GM21381 (cell line): Measurements from ENCODE around the gene SMG1.
"Not testable (repeated sequence)": the region's sequence is repeated elsewhere in the genome, so short reads cannot be mapped to it uniquely, and the experiment has no call there.

Experiments used
- ATAC-seq: cut with Tn5 transposase; IDR thresholded peaks from one replicate; pipeline ENCODE4 v1.9.1; 2021; ENCODE audit warnings: mild to moderate bottlenecking, moderate library complexity; ENCODE audit not compliant: unreplicated experiment

SMG1 gene

GRCh38 chr16:18772171-18772570 lies 154.0 kb downstream of the SMG1 start:
- ATAC-seq, result not testable (repeated sequence)

GRCh38 chr16:18770336-18770962 lies 155.8 kb downstream of the SMG1 start:
- ATAC-seq, result not testable (repeated sequence)

DNA sequence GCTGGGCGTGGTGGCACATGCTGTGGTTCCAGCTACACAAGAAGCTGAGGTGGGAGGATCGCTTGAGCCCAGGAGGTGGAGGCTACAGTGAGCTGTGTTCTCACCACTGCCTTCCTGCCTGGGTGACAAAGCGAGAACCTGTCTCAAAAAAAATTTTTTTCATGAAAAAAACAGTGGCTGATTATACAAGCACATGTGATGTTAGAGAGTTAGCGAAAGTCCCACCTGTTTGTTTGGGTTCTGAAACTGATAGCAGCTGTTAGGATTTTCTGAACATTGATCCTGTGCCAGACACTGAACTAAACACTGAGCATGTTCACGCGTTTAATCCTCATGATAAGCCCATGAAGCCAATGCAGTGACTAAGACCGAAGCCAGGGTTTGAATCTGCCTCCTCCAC lies 159.0 kb downstream of the SMG1 start:
- peak; percentile 64 for ATAC-seq

DNA sequence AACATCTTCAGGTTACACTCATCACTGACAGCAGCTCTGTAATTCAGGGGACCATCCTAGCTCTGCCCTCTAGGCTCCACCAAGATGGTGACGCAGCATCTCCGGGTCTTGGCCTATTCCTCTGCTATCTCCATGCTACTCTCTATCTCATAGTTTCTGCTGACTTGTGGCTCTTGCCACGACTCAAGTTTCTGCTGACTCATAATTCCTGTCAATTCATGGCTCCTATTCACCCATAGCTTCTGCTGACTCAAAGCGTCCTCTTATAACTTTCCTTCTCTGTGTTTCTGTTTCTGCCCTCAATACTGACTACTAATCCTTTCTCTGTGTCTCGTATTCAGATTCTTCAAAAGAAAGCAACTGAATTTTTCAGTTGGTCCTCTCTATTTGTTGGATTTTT lies 163.5 kb downstream of the SMG1 start:
- peak; percentile 39 for ATAC-seq

DNA sequence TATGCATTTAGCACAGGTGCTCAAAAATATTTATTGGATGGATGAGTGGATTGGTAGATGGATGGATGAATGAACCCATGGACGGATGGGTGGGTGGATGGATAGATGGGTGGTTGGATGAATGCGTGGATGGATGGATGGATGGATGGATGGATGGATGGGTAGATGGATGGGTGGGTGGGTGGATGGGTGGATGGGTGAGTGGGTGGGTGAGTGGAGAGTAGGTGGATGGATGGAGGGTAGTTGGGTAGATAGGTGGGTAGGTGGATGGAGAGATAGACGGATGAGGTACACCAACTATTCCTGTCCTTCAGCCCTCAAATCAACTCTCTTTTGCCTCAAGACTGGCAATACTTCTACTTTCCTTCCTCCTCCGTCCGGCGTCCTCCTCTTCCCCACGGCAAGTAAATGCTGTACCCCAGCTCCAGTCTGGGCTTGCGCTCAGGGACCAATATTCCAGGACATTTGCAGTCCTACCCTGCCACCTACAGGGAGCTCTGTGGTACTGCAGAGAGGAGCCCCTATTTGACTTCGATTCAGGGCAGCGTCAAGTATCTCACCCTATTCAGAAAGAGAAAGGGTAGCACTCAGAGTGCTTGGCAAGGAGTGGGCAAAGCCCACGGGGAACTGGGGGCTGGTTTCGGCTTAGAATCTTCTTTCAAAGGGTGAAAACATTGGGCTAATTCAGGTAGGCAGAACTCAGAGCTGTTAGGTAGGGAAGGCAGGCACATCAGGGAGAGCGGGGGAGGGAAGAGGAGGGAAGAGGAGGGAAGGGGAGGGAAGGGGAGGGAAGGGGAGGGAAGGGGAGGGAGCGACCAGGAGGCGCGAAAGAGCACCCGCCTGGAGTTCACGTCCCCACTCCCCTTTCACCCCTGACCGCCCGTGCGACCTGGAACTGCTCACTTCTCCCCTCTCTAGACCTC lies 166.3 kb downstream of the SMG1 start:
- peak; percentile 42 for ATAC-seq

DNA sequence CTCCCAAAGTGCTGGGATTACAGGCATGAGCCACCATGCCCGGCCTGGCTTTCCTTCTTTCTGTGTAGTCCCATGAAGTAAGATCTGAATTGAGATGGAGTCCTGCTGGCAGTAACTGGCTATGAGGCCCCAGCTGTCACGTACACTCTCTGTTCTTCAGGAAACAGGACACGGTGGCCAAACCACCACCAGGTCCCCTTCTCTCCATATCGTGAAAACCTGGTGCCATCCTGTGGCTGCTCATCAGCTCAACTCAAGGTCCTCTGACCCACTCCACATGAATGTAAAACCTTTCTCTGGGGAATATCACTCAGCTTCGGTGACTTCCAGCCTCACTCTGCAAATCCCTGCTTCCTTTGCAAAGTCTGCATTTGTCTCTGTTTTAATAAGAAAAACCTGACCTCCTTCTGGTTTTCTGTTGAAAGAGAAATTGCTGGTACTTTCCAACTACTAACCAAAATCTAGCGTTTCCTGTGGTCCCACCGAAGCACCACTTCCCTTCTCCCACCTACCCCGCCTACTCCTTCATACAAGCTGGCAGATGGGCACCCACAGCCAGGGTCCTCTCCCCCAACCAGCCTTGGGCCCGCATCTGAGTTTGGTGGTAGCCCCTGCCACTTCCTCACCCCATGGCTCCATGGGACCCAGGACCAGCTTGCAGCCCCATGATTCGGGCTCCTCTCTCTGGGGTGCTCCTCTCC lies 168.1 kb downstream of the SMG1 start:
- ATAC-seq, result not testable (repeated sequence)

DNA sequence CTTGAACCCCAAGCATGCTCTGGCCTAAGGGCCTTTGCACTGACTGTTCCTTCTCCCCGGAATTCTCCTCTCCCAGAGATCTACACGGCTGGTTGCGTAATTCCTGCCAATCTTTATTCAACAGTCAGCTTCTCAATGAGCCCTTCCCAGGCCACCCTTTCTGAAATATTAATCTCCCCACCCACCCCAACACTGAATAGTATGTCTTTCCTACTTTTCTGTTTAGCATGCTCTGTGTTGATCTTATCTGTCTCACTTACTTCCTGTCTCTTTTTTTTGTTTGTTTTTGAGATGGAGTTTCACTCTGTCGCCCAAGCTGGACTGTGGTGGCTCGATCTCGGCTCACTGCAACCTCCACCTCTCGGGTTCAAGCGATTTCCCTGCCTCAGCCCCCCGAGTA lies 169.6 kb downstream of the SMG1 start:
- not testable (repeated sequence) for ATAC-seq
